Hematopoietic multipotent progenitor cell treated with erythropoietin and hydrocortisone succinate and interleukin-3 and kit ligand, for 15 days (in vitro differentiated cells): ENCODE results near the gene SLC16A8.

Source experiments
- DNase-seq: peaks from one replicate; pipeline ENCODE4 v3.0.0-alpha.2; 2015; ENCODE audit warnings: low spot score

Gene SLC16A8

DNA sequence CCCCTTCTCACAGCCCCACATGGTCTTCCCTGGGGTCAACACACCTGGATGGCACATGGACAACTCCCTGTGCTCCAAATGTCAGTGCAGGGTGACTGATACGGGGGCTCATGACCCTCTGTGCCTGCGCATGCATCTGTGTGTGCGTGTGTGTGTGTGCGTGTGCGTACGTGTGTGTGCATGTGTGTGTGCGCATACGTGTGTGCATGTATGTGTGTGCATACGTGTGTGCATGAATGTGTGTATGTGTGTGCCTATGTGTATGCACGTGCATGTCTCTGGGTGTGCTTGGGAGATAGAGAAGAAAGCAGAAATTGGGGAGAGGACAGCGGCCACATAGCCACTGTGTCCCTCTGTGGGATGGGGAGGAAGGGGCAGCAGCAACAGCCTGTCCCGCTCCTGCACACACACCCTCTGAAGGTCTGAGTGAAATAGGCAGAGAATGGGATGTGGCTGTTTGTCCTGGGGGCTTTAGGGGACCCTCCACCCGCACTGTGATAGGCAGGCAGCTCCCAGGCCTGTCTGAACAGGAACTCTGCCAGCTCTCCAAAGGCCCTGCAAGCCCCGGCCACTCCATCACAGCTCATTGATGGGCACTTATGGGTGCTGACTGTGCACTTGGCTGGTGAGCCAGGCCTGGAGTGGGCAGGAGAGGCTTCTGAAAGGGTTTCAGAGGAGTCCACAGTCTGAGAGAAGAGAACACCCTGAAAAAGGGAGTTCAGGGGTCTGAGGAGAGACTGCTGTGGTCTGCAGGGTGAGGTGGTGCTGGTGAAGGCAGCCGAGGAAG lies 55.4 kb downstream of the SLC16A8 start:
- DNase-seq: no peak
